WTC11 (cell line): ENCODE data around the gene NAV2. TPM values are rescaled to one million over a fixed set of nuclear protein-coding genes. Genes with fewer than 3 reads are reported as not detected.

Experiments used
- ATAC-seq: fragments of 200-7000 bp; cut with Tn5 transposase; 2 replicates; pipeline ENCODE4 v1.10.0; 2021; ENCODE audit warnings: mild to moderate bottlenecking, moderate library complexity
- CTCF ChIA-PET: fragments of 300-600 bp; sonication (Branson Sonifier 250); formaldehyde crosslinking; loops from one replicate; lab custom pipeline; 2021; ENCODE audit warnings: antibody characterized with exemption; lab: Charles Lee
- POLR2A ChIA-PET: fragments of 350-600 bp; sonication (Branson Sonifier 250); formaldehyde crosslinking; loops from one replicate; lab custom pipeline; 2021; ENCODE audit warnings: antibody characterized with exemption; lab: Charles Lee
- DNase-seq: peaks from one replicate; pipeline ENCODE4 v3.0.0; 2021; ENCODE audit warnings: low spot score
- H3K27ac Mint-ChIP-seq: 2 replicates; pipeline ENCODE4 v1.8.0; 2021; ENCODE audit warnings: mixed read lengths
- H3K27me3 Mint-ChIP-seq: 2 replicates; pipeline ENCODE4 v1.8.0; 2021; ENCODE audit warnings: low read depth, mild to moderate bottlenecking, moderate library complexity, mixed read lengths
- H3K36me3 Mint-ChIP-seq: 2 replicates; pipeline ENCODE4 v1.8.0; 2021; ENCODE audit warnings: mixed read lengths
- H3K4me1 Mint-ChIP-seq: 2 replicates; pipeline ENCODE4 v1.8.0; 2022; ENCODE audit warnings: mixed read lengths
- H3K4me3 Mint-ChIP-seq: 2 replicates; pipeline ENCODE4 v1.8.0; 2021; ENCODE audit warnings: mild to moderate bottlenecking, moderate library complexity, mixed read lengths
- H3K9me3 Mint-ChIP-seq: 2 replicates; pipeline ENCODE4 v1.8.0; 2021; ENCODE audit warnings: mixed read lengths
- ELF4 ChIP-seq: sonication (generic); formaldehyde crosslinking; IDR thresholded peaks from 2 replicates; pipeline ENCODE4 v1.8.1; 2022; ENCODE audit warnings: low read depth, mild to moderate bottlenecking, moderate library complexity, missing genetic modification reagents
- GABPB1 ChIP-seq: sonication (generic); formaldehyde crosslinking; IDR thresholded peaks from 2 replicates; pipeline ENCODE4 v1.8.1; 2023; ENCODE audit warnings: mild to moderate bottlenecking, missing genetic modification reagents
- MYBL2 ChIP-seq: sonication (generic); formaldehyde crosslinking; IDR thresholded peaks from 2 replicates; pipeline ENCODE4 v1.8.1; 2023; ENCODE audit warnings: mild to moderate bottlenecking, moderate library complexity, missing genetic modification reagents
- NFATC4 ChIP-seq: fragments of 250-450 bp; sonication (Bioruptor Pico); IDR thresholded peaks from 2 replicates; pipeline ENCODE4 v1.9.0; 2021; ENCODE audit warnings: mild to moderate bottlenecking
- PRRX2 ChIP-seq: fragments of 250-450 bp; sonication (Bioruptor Pico); IDR thresholded peaks from 2 replicates; pipeline ENCODE4 v1.8.0; 2021; ENCODE audit warnings: mild to moderate bottlenecking
- SMAD3 ChIP-seq: sonication (generic); formaldehyde crosslinking; IDR thresholded peaks from 2 replicates; pipeline ENCODE4 v1.8.0; 2022; ENCODE audit warnings: missing genetic modification reagents, mild to moderate bottlenecking, borderline replicate concordance
- TCF7 ChIP-seq: sonication (generic); formaldehyde crosslinking; IDR thresholded peaks from 2 replicates; pipeline ENCODE4 v1.8.0; 2022; ENCODE audit warnings: mild to moderate bottlenecking, low read depth, missing genetic modification reagents, moderate library complexity
- TEAD1 ChIP-seq: sonication (generic); formaldehyde crosslinking; IDR thresholded peaks from 2 replicates; pipeline ENCODE4 v1.8.0; 2022; ENCODE audit warnings: mild to moderate bottlenecking, missing genetic modification reagents
- ZNF121 ChIP-seq: sonication (generic); formaldehyde crosslinking; IDR thresholded peaks from 2 replicates; pipeline ENCODE4 v1.8.0; 2023; ENCODE audit warnings: missing genetic modification reagents
- ZNF138 ChIP-seq: sonication (generic); formaldehyde crosslinking; conservative IDR thresholded peaks from 2 replicates; pipeline ENCODE4 v1.8.1; 2022; ENCODE audit warnings: mild to moderate bottlenecking, moderate library complexity, missing genetic modification reagents
- ZNF232 ChIP-seq: sonication (generic); formaldehyde crosslinking; IDR thresholded peaks from 2 replicates; pipeline ENCODE4 v1.8.0; 2022; ENCODE audit warnings: mild to moderate bottlenecking, missing genetic modification reagents
- ZNF263 ChIP-seq: sonication (generic); formaldehyde crosslinking; IDR thresholded peaks from 2 replicates; pipeline ENCODE4 v1.8.1; 2022; ENCODE audit warnings: low read depth, mild to moderate bottlenecking, moderate library complexity, missing genetic modification reagents
- ZNF423 ChIP-seq: fragments of 250-450 bp; sonication (Bioruptor Pico); IDR thresholded peaks from 2 replicates; pipeline ENCODE4 v2.1.2; 2022; ENCODE audit warnings: mild to moderate bottlenecking, moderate library complexity
- total RNA-seq: library from RNA; stranded (reverse); gene quantifications from 3 replicates; pipeline ENCODE4 v1.2.3, GENCODE V29; 2021
- TF ChIP-seq, protein P1 (sequence below): fragments of 250-450 bp; sonication (Bioruptor Pico); IDR thresholded peaks from 2 replicates; pipeline ENCODE4 v1.9.0; 2021; ENCODE audit warnings: mild to moderate bottlenecking
- TF ChIP-seq, protein P2 (sequence below): sonication (generic); formaldehyde crosslinking; IDR thresholded peaks from 2 replicates; pipeline ENCODE4 v1.8.0; 2022; ENCODE audit warnings: mild to moderate bottlenecking, missing genetic modification reagents
- TF ChIP-seq, protein P3 (sequence below): fragments of 250-450 bp; sonication (Bioruptor Pico); IDR thresholded peaks from 2 replicates; pipeline ENCODE4 v1.8.0; 2021; ENCODE audit warnings: mild to moderate bottlenecking
- TF ChIP-seq, protein P4 (sequence below): fragments of 250-450 bp; sonication (Bioruptor Pico); IDR thresholded peaks from 2 replicates; pipeline ENCODE4 v1.9.0; 2021; ENCODE audit warnings: mild to moderate bottlenecking
- TF ChIP-seq, protein P5 (sequence below): sonication (generic); formaldehyde crosslinking; IDR thresholded peaks from 2 replicates; pipeline ENCODE4 v1.8.0; 2022; ENCODE audit warnings: mild to moderate bottlenecking, missing genetic modification reagents

The NAV2 gene
- total RNA-seq, 1 experiment from 2014 or later: 42.8 TPM

GRCh38 chr11:19828382-19829108, 115.9 kb downstream of the NAV2 start:
- Mint-ChIP-seq H3K27ac (peak overlapping the region; percentile 84), H3K9me3 (peaks cover 9% of the 10 kb centered on the region), H3K4me1 (peaks cover 69% of the 10 kb centered on the region), H3K27me3 (no peaks in the 10 kb centered on the region), H3K4me3 (no peak overlapping the region), H3K36me3 (peaks cover 14% of the 10 kb centered on the region)
- POLR2A ChIA-PET: interaction anchor here (1.4 to 1.9 kb wide), 2 partner anchors 10 to 13 kb away, joined by 4 to 5 read pairs; no protein-coding TSS in a partner anchor
- ATAC-seq (no peak), DNase-seq (no peak)
- TF ChIP-seq ELF4 (CRISPR knock-in tag): no peak
- TF ChIP-seq, protein P1, sequence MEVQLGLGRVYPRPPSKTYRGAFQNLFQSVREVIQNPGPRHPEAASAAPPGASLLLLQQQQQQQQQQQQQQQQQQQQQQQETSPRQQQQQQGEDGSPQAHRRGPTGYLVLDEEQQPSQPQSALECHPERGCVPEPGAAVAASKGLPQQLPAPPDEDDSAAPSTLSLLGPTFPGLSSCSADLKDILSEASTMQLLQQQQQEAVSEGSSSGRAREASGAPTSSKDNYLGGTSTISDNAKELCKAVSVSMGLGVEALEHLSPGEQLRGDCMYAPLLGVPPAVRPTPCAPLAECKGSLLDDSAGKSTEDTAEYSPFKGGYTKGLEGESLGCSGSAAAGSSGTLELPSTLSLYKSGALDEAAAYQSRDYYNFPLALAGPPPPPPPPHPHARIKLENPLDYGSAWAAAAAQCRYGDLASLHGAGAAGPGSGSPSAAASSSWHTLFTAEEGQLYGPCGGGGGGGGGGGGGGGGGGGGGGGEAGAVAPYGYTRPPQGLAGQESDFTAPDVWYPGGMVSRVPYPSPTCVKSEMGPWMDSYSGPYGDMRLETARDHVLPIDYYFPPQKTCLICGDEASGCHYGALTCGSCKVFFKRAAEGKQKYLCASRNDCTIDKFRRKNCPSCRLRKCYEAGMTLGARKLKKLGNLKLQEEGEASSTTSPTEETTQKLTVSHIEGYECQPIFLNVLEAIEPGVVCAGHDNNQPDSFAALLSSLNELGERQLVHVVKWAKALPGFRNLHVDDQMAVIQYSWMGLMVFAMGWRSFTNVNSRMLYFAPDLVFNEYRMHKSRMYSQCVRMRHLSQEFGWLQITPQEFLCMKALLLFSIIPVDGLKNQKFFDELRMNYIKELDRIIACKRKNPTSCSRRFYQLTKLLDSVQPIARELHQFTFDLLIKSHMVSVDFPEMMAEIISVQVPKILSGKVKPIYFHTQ (CRISPR knock-in tag): no peak
- TF ChIP-seq, protein P2, sequence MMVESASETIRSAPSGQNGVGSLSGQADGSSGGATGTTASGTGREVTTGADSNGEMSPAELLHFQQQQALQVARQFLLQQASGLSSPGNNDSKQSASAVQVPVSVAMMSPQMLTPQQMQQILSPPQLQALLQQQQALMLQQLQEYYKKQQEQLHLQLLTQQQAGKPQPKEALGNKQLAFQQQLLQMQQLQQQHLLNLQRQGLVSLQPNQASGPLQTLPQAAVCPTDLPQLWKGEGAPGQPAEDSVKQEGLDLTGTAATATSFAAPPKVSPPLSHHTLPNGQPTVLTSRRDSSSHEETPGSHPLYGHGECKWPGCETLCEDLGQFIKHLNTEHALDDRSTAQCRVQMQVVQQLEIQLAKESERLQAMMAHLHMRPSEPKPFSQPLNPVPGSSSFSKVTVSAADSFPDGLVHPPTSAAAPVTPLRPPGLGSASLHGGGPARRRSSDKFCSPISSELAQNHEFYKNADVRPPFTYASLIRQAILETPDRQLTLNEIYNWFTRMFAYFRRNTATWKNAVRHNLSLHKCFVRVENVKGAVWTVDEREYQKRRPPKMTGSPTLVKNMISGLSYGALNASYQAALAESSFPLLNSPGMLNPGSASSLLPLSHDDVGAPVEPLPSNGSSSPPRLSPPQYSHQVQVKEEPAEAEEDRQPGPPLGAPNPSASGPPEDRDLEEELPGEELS (CRISPR knock-in tag): no peak
- no peak for TF ChIP-seq ZNF423 (CRISPR knock-in tag)
- no peak for TF ChIP-seq GABPB1 (CRISPR knock-in tag)
- TF ChIP-seq, protein P3, sequence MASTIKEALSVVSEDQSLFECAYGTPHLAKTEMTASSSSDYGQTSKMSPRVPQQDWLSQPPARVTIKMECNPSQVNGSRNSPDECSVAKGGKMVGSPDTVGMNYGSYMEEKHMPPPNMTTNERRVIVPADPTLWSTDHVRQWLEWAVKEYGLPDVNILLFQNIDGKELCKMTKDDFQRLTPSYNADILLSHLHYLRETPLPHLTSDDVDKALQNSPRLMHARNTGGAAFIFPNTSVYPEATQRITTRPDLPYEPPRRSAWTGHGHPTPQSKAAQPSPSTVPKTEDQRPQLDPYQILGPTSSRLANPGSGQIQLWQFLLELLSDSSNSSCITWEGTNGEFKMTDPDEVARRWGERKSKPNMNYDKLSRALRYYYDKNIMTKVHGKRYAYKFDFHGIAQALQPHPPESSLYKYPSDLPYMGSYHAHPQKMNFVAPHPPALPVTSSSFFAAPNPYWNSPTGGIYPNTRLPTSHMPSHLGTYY (CRISPR knock-in tag): no peak
- no peak for TF ChIP-seq TCF7 (CRISPR knock-in tag)
- TF ChIP-seq, protein P4, sequence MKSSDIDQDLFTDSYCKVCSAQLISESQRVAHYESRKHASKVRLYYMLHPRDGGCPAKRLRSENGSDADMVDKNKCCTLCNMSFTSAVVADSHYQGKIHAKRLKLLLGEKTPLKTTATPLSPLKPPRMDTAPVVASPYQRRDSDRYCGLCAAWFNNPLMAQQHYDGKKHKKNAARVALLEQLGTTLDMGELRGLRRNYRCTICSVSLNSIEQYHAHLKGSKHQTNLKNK (CRISPR knock-in tag): no peak
- TF ChIP-seq PRRX2 (CRISPR knock-in tag): no peak
- TF ChIP-seq ZNF138 (CRISPR knock-in tag): no peak
- TF ChIP-seq NFATC4 (CRISPR knock-in tag): no peak
- no peak for TF ChIP-seq TEAD1 (CRISPR knock-in tag)
- no peak for TF ChIP-seq ZNF263
- no peak for TF ChIP-seq ZNF232 (CRISPR knock-in tag)
- TF ChIP-seq, protein P5, sequence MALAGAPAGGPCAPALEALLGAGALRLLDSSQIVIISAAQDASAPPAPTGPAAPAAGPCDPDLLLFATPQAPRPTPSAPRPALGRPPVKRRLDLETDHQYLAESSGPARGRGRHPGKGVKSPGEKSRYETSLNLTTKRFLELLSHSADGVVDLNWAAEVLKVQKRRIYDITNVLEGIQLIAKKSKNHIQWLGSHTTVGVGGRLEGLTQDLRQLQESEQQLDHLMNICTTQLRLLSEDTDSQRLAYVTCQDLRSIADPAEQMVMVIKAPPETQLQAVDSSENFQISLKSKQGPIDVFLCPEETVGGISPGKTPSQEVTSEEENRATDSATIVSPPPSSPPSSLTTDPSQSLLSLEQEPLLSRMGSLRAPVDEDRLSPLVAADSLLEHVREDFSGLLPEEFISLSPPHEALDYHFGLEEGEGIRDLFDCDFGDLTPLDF (CRISPR knock-in tag): no peak
- TF ChIP-seq SMAD3 (CRISPR knock-in tag): no peak
- TF ChIP-seq MYBL2 (CRISPR knock-in tag): no peak
- TF ChIP-seq ZNF121 (CRISPR knock-in tag): no peak
- CTCF ChIA-PET: interaction anchor here (1.5 to 3.6 kb wide), 6 partner anchors 11 to 299 kb away, joined by 3 to 24 read pairs (median 6); no protein-coding TSS in a partner anchor
